HG03159 (cell line): Measurements from ENCODE around the gene MSH6.

ENCODE experiments used
- ATAC-seq: cut with Tn5 transposase; IDR thresholded peaks from one replicate; pipeline ENCODE4 v1.9.1; 2021; ENCODE audit warnings: mild to moderate bottlenecking, moderate library complexity; ENCODE audit not compliant: unreplicated experiment

Gene MSH6

GRCh38 chr2:47783486-47784351 lies 774 bp downstream of the MSH6 start:
- peak; percentile 35 for ATAC-seq

- ATAC-seq, result no peak
These were observed 1.5 kb downstream of the MSH6 start for GRCh38 chr2:47784352-47784851.

GRCh38 chr2:47785986-47786385 lies 3.0 kb downstream of the MSH6 start:
- no peak for ATAC-seq

GRCh38 chr2:47796090-47796697 lies 13.2 kb downstream of the MSH6 start:
- ATAC-seq, result no peak

DNA sequence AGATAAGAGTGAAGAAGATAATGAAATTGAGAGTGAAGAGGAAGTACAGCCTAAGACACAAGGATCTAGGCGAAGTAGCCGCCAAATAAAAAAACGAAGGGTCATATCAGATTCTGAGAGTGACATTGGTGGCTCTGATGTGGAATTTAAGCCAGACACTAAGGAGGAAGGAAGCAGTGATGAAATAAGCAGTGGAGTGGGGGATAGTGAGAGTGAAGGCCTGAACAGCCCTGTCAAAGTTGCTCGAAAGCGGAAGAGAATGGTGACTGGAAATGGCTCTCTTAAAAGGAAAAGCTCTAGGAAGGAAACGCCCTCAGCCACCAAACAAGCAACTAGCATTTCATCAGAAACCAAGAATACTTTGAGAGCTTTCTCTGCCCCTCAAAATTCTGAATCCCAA lies 15.7 kb downstream of the MSH6 start:
- no peak for ATAC-seq

DNA sequence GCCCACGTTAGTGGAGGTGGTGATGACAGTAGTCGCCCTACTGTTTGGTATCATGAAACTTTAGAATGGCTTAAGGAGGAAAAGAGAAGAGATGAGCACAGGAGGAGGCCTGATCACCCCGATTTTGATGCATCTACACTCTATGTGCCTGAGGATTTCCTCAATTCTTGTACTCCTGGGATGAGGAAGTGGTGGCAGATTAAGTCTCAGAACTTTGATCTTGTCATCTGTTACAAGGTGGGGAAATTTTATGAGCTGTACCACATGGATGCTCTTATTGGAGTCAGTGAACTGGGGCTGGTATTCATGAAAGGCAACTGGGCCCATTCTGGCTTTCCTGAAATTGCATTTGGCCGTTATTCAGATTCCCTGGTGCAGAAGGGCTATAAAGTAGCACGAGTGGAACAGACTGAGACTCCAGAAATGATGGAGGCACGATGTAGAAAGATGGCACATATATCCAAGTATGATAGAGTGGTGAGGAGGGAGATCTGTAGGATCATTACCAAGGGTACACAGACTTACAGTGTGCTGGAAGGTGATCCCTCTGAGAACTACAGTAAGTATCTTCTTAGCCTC lies 16.2 kb downstream of the MSH6 start:
- no peak for ATAC-seq

DNA sequence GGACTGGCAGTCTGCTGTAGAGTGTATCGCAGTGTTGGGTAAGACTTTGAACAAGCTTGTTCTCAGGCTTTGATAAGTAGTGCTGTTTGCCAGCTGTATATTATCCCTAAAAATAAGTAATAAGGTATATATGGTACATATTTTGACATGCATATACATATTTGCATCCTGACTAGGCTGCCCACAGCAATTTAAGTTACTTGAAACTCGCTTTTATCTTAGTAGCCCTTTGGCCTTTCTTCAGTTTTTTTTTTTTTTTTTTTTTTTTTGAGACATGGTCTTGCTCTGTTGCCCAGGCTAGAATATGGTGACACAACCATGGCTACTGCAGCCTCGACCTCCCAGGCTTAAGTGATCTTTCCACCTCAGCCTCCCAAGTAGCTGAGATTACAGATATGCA lies 18.2 kb downstream of the MSH6 start:
- ATAC-seq, result no peak

DNA sequence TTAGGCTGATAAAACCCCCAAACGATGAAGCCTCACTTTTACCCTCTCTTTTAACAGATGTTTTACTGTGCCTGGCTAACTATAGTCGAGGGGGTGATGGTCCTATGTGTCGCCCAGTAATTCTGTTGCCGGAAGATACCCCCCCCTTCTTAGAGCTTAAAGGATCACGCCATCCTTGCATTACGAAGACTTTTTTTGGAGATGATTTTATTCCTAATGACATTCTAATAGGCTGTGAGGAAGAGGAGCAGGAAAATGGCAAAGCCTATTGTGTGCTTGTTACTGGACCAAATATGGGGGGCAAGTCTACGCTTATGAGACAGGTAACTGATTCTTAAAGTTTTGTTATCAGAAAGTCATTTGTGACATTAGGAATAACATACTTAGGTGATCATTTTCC lies 20.4 kb downstream of the MSH6 start:
- ATAC-seq, result no peak

GRCh38 chr2:47803770-47804169 lies 20.8 kb downstream of the MSH6 start:
- no peak for ATAC-seq

- ATAC-seq, result no peak
These were observed 22.9 kb downstream of the MSH6 start for GRCh38 chr2:47805850-47806249.

DNA sequence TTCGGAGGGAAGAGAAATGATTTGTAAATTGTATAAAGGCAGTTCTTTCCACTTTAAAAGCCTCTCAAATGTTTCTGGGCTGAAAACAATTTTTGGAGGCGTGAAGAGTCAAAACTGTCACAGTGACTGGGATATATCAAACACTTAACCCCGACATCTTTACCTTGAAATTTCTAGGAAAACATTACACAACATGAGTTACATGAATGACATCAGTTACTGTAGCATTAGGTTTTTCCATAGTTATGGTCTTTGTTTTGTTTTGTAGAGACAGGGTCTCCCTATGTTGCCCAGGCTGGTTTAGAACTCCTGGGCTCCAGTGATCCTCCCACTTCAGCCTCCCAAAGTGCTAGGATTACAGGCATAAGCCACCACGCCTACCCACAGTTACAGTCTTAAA lies 25.7 kb downstream of the MSH6 start:
- ATAC-seq, result no peak

- no peak for ATAC-seq
These were observed 27.0 kb downstream of the MSH6 start for GRCh38 chr2:47809903-47810302.

DNA sequence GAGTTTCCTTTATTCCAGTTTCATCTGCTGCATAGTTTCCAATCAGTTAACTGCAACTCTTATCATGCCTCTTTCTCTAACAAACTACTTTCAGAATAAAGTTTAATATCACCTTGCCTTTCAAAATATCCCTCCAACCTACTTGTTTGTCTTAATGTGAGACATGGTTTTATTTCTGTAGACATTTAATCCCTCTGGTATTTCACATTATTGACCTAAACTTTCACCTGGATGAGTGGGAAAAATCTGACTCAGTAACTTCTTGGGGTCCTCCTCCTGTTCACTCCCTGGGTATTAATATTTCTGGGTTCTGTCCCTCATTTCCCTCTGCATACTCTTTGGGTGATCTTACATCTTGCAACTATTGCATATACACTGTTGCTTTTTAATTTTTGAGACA lies 27.9 kb downstream of the MSH6 start:
- ATAC-seq, result no peak

DNA sequence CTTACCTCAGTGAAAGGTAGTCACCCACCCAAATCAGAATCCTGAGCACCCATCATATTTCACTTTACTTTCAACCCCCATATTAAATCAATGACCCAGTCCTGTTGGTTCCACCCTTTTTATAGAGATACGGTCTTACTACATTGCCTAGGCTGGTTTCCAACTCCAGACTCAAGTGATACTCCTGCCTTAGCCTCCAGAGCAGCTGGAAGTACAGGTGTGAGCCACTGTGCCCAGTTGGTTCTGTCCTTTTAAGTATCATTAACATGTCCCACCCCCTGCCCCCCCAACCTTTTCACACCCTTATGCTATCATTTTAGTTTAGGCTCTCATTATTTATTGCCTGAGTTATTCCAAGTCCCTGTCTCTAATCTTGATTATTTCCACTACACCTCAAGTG lies 28.7 kb downstream of the MSH6 start:
- no peak for ATAC-seq

GRCh38 chr2:47815764-47816163 lies 32.8 kb downstream of the MSH6 start:
- ATAC-seq, result no peak

DNA sequence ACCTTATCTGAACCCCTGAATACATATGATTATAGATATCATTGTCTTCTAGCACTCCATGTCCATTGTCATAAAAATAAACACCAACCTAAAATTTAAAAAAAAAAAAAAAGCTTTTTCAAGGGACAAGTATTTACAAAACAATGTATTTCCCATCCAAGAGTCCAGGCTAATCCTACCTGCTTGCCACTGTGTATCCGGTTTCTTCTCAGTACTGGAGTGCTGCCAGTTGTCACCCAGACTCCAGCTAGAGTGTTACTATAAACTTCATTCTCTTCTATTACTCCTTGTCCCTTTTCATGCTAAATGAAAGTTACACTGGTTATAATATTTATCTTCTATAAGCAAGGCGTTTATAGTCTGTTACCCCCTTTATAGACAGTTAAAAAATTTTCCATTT lies 35.8 kb downstream of the MSH6 start:
- ATAC-seq, result no peak

GRCh38 chr2:47819834-47820233 lies 36.9 kb downstream of the MSH6 start:
- ATAC-seq, result no peak

GRCh38 chr2:47822518-47822917 lies 39.6 kb downstream of the MSH6 start:
- no peak for ATAC-seq

DNA sequence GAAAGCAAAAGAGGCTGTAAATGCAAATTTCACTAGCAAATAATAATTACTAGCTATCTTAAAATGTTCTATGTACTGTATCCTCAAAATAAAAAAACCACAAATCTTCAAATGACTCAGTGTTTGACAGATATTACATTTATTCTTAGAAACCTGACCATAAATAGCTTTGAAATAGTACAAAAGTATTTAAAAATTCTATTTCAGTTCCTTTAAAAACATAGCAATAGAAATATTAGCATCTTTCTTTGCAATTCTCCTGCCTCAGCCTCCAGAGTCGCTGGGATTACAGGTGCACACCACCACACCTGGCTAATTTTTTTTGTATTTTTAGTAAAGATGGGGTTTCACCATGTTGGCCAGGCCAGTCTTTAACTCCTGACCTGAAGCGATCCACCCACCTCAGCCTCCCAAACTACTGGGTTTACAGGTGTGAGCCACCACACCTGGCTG lies 50.6 kb downstream of the MSH6 start:
- peak; percentile 82 for ATAC-seq

DNA sequence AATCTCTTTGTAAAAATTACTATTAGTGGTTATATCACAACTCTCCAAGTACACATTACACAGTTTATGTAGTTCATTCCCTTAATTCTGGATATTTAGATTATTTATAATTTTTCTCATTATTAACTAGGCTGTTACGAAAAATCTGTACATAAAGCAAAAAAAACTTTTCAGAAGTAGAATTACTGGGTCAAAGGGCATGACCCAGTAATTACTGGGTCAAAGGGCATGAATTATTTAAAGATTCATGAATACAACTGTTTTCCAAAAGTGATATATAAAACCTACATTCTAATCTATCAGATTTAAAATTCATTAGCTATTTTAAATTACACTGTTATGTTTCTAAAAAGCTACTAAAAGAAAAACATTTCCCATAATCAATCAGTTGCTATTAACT lies 55.3 kb downstream of the MSH6 start:
- ATAC-seq, result no peak

DNA sequence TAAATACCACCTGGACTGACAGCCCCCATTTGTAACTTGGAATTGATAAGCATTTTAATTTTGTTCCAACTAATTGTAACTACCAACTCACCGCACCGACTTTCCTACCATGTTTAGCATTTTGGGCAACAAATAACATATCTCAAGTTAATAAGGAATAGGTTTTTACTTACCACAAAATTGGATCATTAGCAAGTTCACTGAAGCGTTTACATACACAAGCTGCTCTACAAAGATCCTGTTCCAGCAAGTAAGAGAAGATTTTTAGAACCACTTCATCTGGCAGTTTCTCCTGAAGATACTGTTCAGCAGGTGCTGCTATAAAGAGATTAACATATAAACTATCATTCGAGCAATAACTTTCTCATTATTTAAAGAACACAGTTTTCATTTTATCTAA lies 55.7 kb downstream of the MSH6 start:
- ATAC-seq, result no peak

- ATAC-seq, result no peak
These were observed 59.9 kb downstream of the MSH6 start for GRCh38 chr2:47842846-47843245.
